Stimulated activated CD4-positive, alpha-beta T cell treated with anti-CD3 and anti-CD28 coated beads, Interleukin-4, amount 100 ng/mL, for 4 hours (primary cell): ENCODE measurements around the gene S100A2.
A peak's percentile ranks its signal among the peaks of the same experiment; 100 is the strongest.
"Not testable (repeated sequence)": the region's sequence is repeated elsewhere in the genome, so short reads cannot be mapped to it uniquely, and the experiment has no call there.

Source experiments
- DNase-seq, 2 experiments: peaks; one replicate each; pipeline ENCODE4 v3.0.0-alpha.2; 2020

The S100A2 gene

DNA sequence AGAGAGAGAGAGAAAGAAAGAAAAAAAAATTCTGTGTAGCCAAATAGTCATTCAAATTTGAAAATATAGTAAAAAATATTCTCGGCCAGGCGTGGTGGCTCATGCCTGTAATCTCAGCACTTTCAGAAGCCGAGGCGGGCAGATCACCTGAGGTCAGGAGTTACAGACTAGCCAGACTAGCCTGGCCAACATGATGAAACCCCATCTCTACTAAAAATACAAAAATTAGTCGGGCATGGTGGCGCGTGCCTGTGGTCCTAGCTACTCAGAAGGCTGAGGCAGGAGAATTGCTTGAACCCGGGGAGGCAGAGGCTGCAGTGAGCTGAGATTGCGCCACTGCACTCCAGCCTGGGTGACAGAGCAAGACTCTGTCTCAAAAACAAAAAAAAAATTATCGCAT lies 22.4 kb upstream of the S100A2 start:
- DNase-seq = not testable (repeated sequence)

DNA sequence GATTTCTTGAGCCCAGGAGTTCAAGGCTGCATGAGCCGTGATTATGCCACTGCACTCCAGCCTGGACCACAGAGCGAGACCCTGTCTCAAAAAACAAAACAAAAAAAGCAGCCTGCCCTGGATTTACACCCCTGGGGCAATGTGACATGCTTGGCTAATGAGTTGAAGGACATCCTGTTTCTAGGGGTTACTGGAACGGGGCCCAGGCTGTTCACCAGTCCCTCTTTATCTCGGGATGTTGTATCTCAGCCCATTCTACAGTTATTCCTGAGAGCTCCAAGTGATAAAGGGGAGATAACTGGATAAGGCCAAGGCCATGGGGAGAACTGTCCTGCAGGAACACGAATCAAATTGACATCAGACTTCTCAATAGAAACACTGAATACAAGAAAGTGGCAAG lies 21.7 kb upstream of the S100A2 start:
- DNase-seq = no peak

DNA sequence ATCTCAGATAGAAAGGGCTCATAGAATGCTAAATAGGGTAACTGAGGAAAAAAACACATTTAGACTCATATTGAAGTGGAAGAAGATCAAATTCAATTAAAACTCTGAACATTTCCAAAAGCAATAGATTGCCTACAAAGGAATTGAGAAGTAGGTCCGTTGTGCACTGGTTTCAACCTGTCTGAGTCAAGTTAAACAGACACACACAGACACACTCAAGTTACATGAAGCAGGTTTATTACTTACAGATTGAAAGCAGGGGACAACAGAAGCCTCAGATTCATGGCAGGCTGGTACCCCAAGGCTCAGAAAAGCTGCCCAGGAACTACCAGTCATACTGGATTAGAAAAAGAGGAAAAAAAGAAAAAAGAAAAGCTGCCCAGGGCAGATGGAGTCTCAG lies 20.7 kb upstream of the S100A2 start:
- no peak for DNase-seq

DNA sequence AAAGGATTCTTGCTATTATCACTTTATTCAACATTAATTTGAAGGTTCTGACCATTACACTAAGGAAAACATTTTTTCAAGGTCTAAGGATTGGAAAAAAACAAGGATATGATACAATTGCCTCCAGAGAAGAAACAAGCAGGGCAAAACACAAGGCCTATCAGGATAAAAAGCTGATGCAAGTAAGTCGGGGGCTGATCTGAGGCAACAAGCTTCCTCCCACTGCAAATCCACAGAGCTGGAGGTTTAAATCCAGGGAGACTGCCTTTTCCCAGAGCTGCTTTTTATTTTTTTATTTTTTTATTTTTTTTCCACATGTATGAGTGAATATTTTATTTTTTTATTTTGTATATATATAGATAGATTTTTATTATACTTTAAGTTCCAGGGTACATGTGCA lies 19.4 kb upstream of the S100A2 start:
- no peak for DNase-seq

DNA sequence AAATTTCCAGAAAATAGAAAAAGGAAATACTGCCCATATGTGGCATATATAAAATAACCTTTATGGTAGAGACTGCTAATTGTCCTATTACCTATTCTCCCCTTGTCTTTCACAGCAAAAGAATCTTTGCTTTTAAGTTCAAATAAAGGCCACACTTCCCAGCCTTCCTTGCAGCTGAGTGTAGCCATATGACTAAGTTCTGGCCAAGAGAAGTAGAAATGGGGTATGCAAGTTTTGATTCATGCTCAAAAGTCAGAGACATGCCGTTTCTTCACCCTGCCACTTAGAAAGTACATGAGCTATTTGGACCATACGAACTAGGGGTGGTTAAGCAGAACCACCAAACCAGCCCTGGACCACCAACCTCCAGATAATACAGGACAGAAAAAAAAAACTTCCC lies 18.3 kb upstream of the S100A2 start:
- no peak for DNase-seq

DNA sequence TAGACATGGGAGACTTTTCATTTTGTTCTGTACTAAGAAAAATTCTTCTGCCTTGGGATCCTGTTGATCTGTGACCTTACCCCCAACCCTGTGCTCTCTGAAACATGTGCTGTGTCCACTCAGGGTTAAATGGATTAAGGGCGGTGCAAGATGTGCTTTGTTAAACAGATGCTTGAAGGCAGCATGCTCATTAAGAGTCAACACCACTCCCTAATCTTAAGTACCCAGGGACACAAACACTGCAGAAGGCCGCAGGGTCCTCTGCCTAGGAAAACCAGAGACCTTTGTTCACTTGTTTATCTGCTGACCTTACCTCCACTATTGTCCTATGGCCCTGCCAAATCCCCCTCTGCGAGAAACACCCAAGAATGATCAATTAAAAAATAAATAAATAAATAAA lies 17.9 kb upstream of the S100A2 start:
- DNase-seq = not testable (repeated sequence)

DNA sequence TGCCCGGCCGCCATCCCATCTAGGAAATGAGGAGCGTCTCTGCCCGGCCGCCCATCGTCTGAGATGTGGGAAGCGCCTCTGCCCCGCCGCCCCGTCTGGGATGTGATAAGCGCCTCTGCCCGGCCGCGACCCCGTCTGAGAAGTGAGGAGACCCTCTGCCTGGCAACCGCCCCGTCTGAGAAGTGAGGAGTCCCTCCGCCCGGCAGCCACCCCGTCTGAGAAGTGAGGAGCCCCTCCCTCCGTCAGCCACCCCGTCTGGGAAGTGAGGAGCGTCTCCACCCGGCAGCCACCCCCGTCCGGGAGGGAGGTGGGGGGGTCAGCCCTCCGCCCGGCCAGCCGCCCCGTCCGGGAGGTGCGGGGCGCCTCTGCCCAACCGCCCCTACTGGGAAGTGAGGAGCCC lies 17.2 kb upstream of the S100A2 start:
- DNase-seq = not testable (repeated sequence)

DNA sequence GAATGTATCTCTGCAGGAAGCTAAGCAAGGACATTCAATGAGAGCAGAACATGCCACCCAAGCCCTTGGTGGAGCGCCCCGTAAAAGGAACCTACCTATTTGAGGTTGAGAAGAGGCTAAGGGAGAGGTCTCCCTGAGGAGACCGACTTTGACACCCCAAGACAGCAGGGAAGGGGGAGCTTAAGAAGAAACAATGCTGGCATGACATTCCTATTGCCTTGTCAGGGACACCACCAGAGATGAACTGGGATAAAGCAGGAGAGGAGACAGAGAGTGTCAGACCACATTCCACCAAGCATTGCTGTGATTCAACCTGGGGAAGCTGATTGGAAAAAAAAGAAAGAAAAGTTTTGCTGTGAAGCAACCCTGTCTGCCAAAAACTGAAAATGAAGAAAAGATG lies 13.3 kb upstream of the S100A2 start:
- DNase-seq = no peak

DNA sequence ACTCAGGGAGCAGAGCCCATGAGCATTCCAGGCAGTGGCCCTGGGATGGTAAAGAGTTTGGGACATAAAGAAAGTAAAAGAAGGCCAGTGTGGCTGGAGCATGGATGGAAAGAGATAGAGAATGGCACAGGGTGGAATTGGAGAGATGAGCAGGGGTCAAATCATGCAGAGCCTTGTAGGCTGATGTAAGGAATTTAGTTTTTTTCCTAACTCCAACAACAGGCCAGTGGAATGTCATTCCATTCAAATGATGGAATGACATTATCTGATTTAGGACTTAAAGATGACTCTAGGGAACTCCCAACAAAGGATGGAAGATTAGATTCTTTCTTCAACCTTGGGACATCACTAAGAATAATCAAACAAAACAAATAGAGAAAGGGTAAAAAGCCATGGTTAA lies 12.8 kb upstream of the S100A2 start:
- no peak for DNase-seq

DNA sequence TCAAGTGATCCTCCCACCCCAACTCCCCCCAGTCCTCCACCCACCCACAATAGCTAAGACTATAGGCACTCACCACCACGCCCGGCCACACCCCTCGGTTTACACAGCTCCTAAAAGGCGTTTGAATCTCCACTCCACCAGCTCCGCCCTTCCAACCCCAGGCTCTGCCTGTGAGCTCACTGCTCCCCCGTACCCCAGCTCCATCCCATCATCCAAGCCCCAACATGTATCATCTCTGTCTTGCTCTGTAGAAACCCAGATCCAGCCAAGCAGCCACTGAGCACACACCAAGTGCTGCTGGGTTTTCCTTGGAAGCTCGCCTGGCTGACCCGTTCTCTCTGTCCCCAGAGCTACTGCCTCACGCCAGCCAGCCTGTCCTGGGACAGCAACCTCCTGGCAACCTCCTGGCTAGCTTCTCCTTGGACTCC lies 12.0 kb upstream of the S100A2 start:
- no peak for DNase-seq

DNA sequence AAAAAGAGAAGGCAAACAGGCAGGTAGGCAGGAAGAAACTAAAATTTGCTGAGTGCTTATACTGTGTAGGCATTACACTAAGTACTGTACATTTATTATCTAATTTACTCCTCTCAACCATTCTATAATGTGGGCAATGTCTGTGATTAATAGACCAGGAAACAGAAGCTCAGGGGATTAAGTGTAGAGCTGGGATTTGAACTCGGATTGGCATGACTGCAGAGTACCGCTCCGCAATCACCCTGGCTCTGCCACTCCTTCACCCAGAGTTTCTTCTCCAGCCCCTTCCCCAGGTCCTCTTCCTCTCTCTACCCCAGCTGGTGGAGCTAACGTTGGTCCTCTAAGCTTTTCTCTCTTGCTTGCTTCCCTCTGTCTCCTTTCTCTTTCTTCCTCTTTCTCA lies 11.5 kb upstream of the S100A2 start:
- no peak for DNase-seq

DNA sequence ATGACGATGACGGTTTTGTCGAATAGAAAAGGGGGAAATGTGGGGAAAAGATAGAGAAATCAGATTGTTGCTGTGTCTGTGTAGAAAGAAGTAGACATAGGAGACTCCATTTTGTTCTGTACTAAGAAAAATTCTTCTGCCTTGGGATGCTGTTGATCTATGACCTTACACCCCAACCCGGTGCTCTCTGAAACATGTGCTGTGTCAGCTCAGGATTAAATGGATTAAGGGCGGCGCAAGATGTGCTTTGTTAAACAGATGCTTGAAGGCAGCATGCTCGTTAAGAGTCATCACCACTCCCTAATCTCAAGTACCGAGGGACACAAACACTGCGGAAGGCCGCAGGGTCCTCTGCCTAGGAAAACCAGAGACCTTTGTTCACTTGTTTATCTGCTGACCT lies 9.9 kb upstream of the S100A2 start:
- not testable (repeated sequence) for DNase-seq

DNA sequence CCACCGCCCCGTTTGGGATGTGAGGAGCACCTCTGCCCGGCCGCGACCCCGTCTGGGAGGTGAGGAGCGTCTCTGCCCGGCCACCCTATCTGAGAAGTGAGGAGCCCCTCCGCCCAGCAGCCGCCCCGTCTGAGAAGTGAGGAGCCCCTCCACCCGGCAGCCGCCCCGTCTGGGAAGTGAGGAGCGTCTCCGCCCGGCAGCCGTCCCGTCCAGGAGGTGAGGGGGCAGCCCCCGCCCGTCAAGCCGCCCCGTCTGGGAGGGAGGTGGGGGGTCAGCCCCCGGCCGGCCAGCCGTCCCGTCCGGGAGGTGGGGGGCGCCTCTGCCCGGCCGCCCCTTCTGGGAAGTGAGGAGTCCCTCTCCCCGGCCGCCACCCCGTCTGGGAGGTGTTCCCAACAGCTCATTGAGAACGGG lies 9.4 kb upstream of the S100A2 start:
- not testable (repeated sequence) for DNase-seq

DNA sequence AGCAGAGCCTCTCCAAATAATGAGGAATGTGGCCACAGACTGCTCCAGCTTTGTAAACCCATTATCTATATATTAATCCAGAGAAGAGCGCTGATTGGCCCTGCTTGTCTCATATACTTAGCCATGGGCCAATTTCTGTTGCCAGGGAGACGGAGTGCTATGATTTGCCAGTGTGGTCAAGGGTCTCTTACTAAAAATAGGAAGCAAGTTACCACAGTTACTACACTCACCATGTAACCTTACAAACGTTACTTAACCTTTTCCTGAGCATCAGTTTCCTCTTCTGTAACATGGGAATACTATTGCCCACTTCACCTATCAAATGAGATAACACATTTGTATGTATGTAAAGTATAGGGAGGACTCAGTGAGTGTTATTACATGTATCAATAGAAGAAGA lies 7.7 kb upstream of the S100A2 start:
- no peak for DNase-seq

DNA sequence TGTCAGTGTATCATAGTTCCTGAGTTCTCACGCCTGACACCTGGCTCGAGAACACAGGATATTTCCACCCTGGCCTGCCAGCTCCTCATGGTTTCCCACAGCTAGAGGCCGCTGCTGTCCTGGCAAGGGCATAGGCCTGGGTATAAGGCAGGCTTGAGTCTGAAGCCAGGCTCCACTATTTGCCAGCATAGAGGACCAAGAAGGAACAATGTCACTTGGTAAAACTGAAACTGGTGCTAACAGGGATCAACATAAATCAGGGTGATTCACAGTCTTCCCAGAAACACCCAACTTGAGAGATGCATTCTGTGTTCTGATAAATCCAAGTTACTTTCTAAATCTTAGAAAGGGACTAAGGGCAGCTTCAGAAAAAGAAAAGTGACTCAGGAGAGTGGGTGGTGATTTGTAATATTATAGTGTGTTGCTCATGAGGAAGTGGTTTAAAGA lies 6.9 kb upstream of the S100A2 start:
- peak; percentile 43 to 52 for DNase-seq

DNA sequence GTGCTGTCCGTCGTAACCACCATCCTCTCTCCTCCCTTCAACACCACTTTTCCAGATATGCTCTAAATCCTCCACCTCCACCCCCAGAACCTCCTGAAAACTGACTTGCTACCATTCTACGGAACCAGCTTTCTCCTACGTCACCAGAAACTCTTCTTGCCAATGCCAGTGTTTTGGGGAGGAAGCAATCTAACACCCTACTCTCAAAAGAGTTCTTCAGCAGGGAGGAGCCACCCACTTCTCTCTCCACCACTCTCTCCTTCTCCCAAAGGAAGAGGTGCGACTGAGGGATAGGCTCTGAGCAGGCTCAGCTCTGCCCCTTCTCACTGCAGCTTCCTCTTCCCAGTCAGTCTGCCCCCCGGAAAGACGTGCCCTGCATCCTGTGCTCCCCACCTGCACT lies 6.1 kb upstream of the S100A2 start:
- DNase-seq = no peak

DNA sequence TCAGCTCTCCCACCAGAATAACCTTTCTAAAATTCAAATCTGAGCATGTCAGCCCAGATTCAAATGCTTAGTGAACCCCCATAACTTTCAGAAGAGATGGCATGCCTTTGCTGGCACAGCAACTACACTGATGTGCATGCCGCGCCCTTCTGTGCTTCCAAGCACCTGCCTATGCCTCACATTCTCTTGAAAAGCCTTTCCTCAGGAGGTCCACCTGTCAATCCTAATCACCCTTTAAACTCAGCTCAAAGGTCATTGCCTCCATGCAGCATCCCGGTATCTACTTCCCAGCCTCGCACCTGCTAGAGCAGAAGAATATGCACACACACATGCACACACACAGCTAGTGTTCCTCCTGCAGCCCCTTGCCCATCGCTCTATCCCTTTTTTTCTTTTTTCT lies 5.2 kb upstream of the S100A2 start:
- no peak for DNase-seq

DNA sequence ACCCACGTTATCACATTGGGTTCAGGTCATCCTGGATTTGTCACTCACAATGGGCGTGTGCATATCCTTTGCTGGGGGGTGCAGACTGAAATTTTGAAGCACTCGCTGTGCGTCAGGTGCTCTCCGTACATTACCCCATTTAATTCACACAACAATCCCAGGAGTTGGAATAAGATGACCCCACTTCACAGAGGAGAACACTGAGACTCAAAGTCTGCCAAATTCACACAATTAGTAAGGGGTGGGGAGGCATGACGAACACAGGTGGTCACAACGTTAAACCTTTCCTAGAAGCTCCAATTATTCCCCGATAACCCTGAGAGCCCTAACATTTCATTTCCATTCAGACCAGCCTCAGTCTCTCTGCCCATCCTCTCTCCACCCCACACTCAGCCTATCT lies 3.8 kb upstream of the S100A2 start:
- DNase-seq = no peak

DNA sequence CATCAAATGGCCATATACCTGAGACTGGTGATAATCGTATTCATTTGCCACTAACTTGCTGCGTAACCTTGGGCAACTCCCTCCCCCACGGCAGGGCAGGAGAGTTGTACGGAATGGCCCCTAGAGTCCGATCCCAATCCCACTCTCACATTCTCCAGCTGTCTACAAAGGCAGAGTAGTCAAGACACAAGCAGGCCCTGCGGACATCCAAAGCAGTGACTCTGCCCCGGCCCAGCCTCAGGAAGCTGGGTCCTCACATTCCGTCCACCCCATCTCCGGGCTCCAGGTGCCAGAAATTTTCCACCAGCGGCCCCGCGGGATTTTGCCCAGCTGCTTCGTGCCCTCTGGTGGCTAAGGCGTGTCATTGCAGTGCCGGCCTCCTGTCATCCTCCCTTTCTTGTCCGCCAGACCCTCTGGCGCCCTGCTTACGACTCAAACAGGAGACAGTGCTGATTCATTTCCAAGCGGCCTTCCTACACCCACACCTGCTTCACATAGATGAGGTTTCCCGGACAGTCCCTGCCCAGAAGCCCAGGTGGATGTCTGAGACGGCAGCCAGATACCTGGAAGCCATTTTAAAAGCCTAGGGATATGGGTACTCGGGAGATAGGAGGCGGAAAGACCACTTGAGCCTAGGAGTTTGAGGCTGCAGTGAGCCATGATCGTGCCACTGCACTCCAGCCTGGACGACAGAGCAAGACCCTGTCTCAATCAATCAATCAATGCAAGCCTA lies 2.9 kb upstream of the S100A2 start:
- peak; percentile 72 to 76 for DNase-seq

DNA sequence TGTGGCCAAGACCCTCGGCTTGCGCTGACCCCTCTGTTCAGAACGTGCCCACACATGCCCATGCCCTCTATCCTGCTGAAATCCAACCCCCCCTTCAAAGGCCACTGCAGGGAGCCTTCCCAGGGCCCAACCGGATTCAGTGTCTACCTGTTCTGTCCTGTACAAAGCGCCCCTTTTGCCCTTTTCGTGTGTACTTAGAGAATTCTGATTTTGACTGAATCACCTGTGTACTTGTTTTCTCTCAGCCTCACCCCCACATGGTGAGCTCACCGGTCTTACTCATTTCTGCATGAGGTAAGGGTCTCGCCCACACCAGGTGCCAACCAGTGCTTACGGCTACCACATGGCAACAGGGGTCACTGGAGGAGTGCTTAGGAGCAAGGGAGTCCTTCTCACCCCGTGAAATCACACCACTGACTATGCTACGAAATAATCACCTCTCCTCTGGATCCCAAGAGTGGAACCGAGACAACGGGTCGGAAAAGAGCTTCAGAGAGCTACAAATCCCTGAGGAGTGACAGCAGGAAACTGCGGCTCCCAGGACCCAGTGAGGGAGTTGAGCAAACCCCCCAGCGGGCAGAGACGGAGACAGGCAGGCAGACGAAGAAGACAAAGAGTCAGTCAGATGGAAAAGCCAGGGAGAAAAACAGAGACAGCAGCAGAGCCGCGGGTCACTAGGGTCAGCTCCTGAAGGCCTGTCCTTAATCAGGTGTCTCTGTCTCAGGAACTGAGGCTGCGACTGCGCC lies 2.1 kb upstream of the S100A2 start:
- peak; percentile 30 to 62 for DNase-seq

DNA sequence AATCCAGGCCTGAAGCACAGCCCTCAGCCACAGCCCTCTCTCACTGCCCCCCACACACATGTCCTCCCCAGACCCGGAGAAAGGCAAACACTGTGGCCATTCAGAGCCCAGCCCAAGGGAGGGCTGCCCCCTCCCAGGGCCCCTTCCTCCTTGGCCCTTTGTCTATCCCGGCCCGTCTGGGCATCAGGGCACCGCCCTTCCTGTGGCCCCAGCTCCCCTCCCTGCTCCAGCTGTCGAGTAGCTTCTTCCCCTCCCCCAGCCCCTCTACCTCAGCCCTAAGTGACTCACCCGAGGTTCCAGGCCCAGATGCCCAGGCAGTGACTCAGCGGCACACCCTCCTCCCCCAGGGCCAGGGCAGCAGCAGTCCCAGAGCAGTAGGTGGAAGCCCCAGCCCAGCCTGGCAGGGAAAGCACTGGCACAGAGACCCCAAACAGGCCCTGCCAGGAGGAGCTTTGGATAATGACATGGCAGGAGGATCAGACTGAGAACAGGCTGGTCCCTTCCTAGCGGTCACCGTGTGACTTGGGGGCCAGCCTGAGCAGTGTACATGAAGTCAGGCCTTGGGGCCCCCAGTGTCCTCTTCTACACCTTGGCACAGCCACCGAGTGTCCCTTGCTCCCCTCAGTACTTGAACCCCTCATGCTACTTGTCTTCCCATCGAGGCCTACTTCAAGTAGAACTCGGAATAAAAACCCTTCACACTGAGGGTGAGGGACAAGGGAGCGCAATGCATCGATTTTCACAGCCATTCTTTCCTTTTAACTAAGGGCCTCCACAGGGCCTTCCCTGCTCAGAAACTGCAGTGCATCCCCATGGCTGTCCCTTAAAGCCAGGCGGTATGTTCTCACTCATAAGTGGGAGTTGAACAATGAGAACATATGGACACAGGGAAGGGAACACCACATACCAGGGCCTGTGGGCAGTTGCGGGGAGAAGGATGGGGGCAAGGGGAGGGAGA lies 1.0 kb upstream of the S100A2 start:
- DNase-seq = peak; percentile 79 to 94

DNA sequence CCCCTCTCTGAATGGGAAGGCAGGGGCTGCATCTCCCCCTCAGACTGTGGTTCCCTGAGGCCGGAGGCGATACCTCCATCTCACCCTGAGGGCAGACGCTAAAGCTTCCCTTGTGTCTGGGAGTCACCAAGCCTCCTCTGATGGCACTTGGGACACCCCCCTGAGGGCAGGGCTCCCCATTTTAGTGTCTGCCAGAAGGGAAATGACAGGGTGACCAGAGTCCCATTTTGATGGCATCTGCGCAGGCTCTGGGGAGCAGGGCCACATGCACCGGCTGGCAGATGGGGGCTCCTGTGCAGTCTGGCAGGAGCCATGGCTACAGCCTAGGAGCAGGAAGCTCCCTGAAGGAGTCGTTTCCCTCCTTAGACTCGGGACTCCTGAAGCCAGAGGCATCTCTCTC lies 1.7 kb downstream of the S100A2 start:
- no peak for DNase-seq

DNA sequence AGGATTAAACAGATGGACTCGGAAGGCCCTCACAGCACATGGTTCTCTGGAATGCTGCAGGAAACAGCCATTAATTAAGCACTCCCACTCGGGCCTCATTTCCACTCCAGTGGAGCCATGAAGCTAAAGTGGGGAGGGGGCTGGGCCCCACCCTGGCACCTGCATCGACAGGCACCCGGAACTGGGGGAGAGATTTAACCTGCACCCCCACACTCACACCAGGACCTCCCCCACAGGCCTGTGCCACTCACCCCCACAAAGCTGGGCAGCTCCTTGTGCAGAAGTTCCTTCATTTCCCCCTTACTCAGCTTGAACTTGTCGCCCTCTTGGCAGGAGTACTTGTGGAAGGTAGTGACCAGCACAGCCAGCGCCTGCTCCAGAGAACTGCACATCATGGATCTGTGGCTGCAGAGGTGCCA lies 2.2 kb downstream of the S100A2 start:
- DNase-seq = no peak
